Adrenal gland (tissue), 5 donors: ENCODE data around the gene CNPY2.

Experiments
- POLR2A ChIP-seq, 2 donors: fragments of 450-650 bp; IDR thresholded peaks; one replicate each; pipeline ENCODE4 v1.6.1; 2017; ENCODE audit warnings: antibody characterized with exemption in 2 of 2, mild to moderate bottlenecking in 2 of 2, moderate library complexity in 1 of 2
- TF ChIP-seq, protein P1 (sequence below), 6 experiments: fragments of 450-650 bp in 4 of 6; fragments of 200-600 bp in 2 of 6; sonication (generic) in 1 of 6; IDR thresholded peaks; 1 replicate in 5 of 6; 2 replicates in 1 of 6; pipeline versions ENCODE4 v1.5.1 to v1.8.0; 2016 to 2021; ENCODE audit warnings: antibody characterized with exemption in 6 of 6, mild to moderate bottlenecking in 2 of 6, moderate library complexity in 1 of 6
- donor health status: DM: no; HTN: no; CAD: no.

DNA sequence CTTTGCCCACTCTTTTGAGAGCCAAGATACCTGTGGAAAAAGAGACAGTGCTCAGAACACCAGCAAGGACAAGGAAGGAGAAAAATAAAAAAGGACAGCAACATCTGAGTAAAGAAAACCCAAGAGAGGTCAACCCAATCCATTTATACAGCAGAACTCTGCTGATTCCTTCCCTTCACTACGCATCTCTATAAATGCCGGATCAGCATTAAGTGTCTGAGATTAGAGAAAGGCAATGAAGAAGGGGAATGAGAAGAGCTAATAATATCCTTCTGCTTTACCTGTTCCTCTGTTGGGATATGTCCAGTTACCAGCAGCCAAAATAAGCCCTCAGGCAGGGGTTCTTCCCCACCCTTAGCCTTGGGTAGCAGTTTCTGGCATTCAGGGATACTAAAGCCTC is 33.2 kb downstream of the CNPY2 start:
- TF ChIP-seq, protein P1, sequence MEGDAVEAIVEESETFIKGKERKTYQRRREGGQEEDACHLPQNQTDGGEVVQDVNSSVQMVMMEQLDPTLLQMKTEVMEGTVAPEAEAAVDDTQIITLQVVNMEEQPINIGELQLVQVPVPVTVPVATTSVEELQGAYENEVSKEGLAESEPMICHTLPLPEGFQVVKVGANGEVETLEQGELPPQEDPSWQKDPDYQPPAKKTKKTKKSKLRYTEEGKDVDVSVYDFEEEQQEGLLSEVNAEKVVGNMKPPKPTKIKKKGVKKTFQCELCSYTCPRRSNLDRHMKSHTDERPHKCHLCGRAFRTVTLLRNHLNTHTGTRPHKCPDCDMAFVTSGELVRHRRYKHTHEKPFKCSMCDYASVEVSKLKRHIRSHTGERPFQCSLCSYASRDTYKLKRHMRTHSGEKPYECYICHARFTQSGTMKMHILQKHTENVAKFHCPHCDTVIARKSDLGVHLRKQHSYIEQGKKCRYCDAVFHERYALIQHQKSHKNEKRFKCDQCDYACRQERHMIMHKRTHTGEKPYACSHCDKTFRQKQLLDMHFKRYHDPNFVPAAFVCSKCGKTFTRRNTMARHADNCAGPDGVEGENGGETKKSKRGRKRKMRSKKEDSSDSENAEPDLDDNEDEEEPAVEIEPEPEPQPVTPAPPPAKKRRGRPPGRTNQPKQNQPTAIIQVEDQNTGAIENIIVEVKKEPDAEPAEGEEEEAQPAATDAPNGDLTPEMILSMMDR (IDR thresholded peaks at IDR 0.05), result no peak
- no peak for TF ChIP-seq POLR2A (IDR thresholded peaks at IDR 0.05)
